Lower lobe of right lung (tissue), 2 donors: ENCODE data around the gene NDUFB10. TPM values are rescaled to one million over a fixed set of nuclear protein-coding genes. Genes with fewer than 3 reads are reported as not detected.
A peak's percentile ranks its signal among the peaks of the same experiment; 100 is the strongest.
"Not testable (repeated sequence)": the region's sequence is repeated elsewhere in the genome, so short reads cannot be mapped to it uniquely, and the experiment has no call there.

Experiments
- ATAC-seq, 2 donors: fragments of 200-7000 bp; cut with Tn5 transposase; one replicate each; pipeline ENCODE4 v1.9.1; 2020 to 2022; ENCODE audit warnings: mild to moderate bottlenecking in 2 of 2, moderate library complexity in 2 of 2
- DNase-seq: peaks from one replicate; pipeline ENCODE4 v3.0.0-alpha.2; 2020
- H3K27ac ChIP-seq: fragments of 200-600 bp; one replicate; pipeline ENCODE4 v1.8.0; 2022
- H3K27me3 ChIP-seq: fragments of 200-600 bp; one replicate; pipeline ENCODE4 v1.8.0; 2022; ENCODE audit warnings: low read depth
- H3K36me3 ChIP-seq: fragments of 200-600 bp; one replicate; pipeline ENCODE4 v1.8.0; 2022; ENCODE audit warnings: mild to moderate bottlenecking
- H3K4me1 ChIP-seq: fragments of 200-600 bp; one replicate; pipeline ENCODE4 v1.8.0; 2022
- H3K4me3 ChIP-seq: fragments of 200-600 bp; one replicate; pipeline ENCODE4 v1.8.0; 2022; ENCODE audit warnings: mild to moderate bottlenecking
- H3K9me3 ChIP-seq: fragments of 200-600 bp; one replicate; pipeline ENCODE4 v1.8.0; 2022
- CTCF ChIP-seq: fragments of 200-600 bp; IDR thresholded peaks from one replicate; pipeline ENCODE4 v1.8.0; 2022; ENCODE audit warnings: antibody characterized with exemption, mild to moderate bottlenecking
- intact Hi-C: fragments of 100-400 bp; cut with DNase I; formaldehyde crosslinking; loops from one replicate; pipeline ENCODE4 v1.11.0; 2022
- total RNA-seq: library from RNA; stranded (reverse); fragmentation: NEBNext Ultra II Directional; extraction: Animal tissue kit (Norgen Biotek cat#: 25700); gene quantifications from one replicate; pipeline ENCODE4 v1.2.1, GENCODE V29; 2021
- donor health status: DM: no; HTN: yes; CAD: no; lungs with severe emphysema.

The NDUFB10 gene
- total RNA-seq, 1 donor from 2014 or later = 85.8 TPM

- no peak for ATAC-seq
- H3K4me3 ChIP-seq = no peak overlapping the region
- no peaks in the 10 kb centered on the region for H3K27me3 ChIP-seq
- no peaks in the 10 kb centered on the region for H3K9me3 ChIP-seq
- no peak for TF ChIP-seq CTCF
- no peak for DNase-seq
- peaks cover 26% of the 10 kb centered on the region for H3K36me3 ChIP-seq
- intact Hi-C loops = no loop called here
- H3K4me1 ChIP-seq = peaks cover 46% of the 10 kb centered on the region
- H3K27ac ChIP-seq = no peak overlapping the region
These were observed 2.3 kb downstream of the NDUFB10 start for GRCh38 chr16:1961651-1962067.

GRCh38 chr16:1962161-1963153 lies 3.1 kb downstream of the NDUFB10 start:
- H3K27me3 ChIP-seq, ATAC-seq, DNase-seq, intact Hi-C loops, H3K9me3 ChIP-seq, H3K4me3 ChIP-seq, H3K27ac ChIP-seq: not testable (repeated sequence)
- Histone ChIP-seq H3K4me1 (peaks cover 46% of the 10 kb centered on the region), H3K36me3 (peaks cover 26% of the 10 kb centered on the region)

- intact Hi-C loops = no loop called here
- ATAC-seq (peak; percentile 4 to 40), DNase-seq (no peak)
- Histone ChIP-seq H3K27me3 (no peaks in the 10 kb centered on the region), H3K36me3 (peaks cover 26% of the 10 kb centered on the region), H3K4me3 (peak overlapping the region; percentile 92), H3K9me3 (no peaks in the 10 kb centered on the region), H3K27ac (peak overlapping the region; percentile 98), H3K4me1 (peaks cover 42% of the 10 kb centered on the region)
- TF ChIP-seq CTCF = no peak
These were observed 4.6 kb downstream of the NDUFB10 start for GRCh38 chr16:1963806-1964505.

GRCh38 chr16:1964506-1965395 lies 5.4 kb downstream of the NDUFB10 start, which contains the start of gene RPS2:
Gene RPS2 (minus strand): TSS chr16:1964826. CDS start chr16:1964625, 201 bp downstream.
- no peak for TF ChIP-seq CTCF
- Histone ChIP-seq H3K9me3 (no peaks in the 10 kb centered on the region), H3K27ac (peak within 1 kb of the TSS; percentile 98), H3K36me3 (peaks cover 26% of the 10 kb centered on the region), H3K4me1 (peaks cover 40% of the 10 kb centered on the region), H3K4me3 (peak within 1 kb of the TSS; percentile 92), H3K27me3 (no peaks in the 10 kb centered on the region)
- DNase-seq (peak; percentile 100), ATAC-seq (peak; percentile 97 to 99)
- intact Hi-C loops = no loop called here

- Histone ChIP-seq H3K27me3 (no peaks in the 10 kb centered on the region), H3K4me1 (peaks cover 33% of the 10 kb centered on the region), H3K4me3 (peak overlapping the region; percentile 92), H3K27ac (peak overlapping the region; percentile 98), H3K9me3 (no peaks in the 10 kb centered on the region), H3K36me3 (peaks cover 26% of the 10 kb centered on the region)
- ATAC-seq (peak in 1 of 2 donors; percentile 2), DNase-seq (no peak)
- TF ChIP-seq CTCF = no peak
- intact Hi-C loops = no loop called here
These were observed 6.2 kb downstream of the NDUFB10 start for GRCh38 chr16:1965396-1966001.
